CD1c-positive myeloid dendritic cell (primary cell): Measurements from ENCODE around the gene RPS6KA5.
A peak's percentile ranks its signal among the peaks of the same experiment; 100 is the strongest.
"Not testable (repeated sequence)": the region's sequence is repeated elsewhere in the genome, so short reads cannot be mapped to it uniquely, and the experiment has no call there.

Experiments used
- DNase-seq: peaks from one replicate; pipeline ENCODE4 v3.0.0-alpha.2; 2016; ENCODE audit errors: extremely low spot score

The RPS6KA5 gene

DNA sequence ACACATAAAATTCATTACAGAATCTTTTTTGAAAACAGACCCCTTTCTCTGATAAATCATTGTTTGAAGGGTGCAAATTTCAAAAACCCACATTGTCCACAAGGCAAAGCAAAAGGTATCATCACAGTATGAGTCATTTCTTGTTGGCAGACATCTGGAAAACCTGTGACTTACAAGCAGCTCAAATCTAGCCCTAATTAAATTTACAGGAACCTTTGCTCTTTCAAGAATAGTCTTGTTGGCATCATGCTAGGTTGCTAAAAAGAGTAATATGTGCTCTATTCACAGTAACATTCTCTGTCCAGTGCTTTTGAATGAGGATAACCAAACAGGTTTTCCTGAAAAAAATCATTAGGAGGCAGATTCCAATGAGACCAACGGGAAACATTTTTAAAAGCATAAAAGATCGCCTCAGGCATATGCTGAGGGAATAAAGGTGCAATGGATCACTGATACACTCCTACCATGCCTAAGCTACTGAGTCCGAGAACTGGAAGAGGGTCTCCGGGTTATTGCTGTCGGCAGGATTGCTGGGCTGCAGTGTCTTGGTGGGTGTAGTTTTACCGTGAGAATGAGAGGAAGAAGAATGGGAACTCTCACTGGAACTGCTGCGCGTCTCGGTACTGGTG is 188.7 kb downstream of the RPS6KA5 start:
- no peak for DNase-seq

- no peak for DNase-seq
These were observed 189.4 kb downstream of the RPS6KA5 start for GRCh38 chr14:90870950-90871604.

DNA sequence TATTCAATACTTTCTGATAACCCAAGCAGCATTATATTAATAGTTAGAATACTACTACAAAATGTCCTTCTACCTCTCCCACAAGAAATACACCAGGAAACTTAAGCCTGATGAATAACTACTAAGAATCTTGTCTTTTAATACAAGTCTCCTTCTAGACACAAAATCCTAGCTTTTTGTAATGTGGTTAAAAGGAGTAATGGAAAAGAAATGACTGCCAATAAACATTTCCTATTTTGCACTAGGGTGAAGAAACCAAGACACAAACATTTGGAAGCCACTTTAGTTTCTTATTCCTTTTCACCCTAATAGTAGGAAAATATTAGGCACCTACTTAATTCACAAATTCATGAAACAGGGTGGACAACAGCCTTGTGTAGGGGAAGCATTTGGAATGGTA is 192.9 kb downstream of the RPS6KA5 start:
- DNase-seq, result no peak

DNA sequence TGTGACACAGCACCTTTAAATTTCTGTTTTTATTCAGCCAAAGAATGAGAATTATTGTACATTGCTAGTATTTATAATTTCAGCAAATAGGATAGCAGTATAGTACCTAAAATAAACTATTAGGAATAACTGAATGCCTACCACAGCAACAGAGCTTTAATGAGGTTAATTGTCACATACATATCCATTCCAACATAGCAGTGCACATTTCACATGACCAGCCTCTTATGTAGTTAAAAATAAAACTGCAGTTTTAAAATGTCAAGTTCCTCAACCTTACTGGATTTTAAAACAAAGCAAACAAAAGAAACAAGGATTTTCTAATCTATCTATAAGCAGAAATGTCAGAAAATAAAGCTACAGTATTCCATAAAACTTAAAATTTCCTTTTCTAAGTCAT is 193.6 kb downstream of the RPS6KA5 start:
- no peak for DNase-seq

- DNase-seq, result no peak
These were observed 195.7 kb downstream of the RPS6KA5 start for GRCh38 chr14:90864741-90865140.

DNA sequence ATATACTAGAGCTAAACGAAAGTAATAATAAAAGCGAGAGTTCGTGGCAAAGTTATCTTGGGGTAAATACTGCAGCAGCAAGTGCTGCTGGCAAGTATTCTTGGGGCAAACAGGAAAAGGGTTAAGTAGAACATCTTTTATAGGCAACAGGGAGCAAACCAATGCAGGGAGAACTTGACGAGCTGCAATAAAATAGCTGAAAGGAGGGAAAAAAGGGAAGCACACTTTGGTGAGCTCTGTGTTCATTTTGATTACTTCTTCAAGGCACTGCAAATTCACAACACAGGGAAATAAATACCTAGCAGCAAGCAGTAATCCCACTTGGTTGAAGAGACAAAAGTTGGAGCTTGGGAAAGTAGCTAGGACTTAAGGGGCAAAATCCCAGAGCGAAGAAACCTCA is 201.9 kb downstream of the RPS6KA5 start:
- no peak for DNase-seq

- DNase-seq, result no peak
These were observed 202.6 kb downstream of the RPS6KA5 start for GRCh38 chr14:90857866-90858265.

DNA sequence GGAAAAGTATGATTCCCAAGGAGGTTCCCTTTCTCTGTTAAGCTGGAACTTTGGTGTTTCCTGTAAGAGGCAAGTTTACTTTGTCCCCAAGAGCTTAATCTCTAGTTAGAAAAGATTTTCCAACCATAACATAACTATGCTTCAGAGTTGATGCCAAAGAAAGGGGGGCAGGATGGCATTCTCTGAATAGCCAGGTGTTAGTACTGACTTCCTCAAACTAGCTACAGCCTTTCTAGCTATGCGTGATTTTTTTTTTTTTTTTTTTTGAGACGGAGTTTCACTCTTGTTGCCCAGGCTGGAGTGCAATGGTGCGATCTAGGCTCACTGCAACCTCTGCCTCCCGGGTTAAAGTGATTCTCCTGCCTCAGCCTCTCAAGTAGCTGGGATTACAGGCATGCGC is 204.3 kb downstream of the RPS6KA5 start:
- DNase-seq, result not testable (repeated sequence)

GRCh38 chr14:90853116-90853515 is 207.3 kb downstream of the RPS6KA5 start:
- no peak for DNase-seq

- no peak for DNase-seq
These were observed 209.0 kb downstream of the RPS6KA5 start for GRCh38 chr14:90851327-90852036.

DNA sequence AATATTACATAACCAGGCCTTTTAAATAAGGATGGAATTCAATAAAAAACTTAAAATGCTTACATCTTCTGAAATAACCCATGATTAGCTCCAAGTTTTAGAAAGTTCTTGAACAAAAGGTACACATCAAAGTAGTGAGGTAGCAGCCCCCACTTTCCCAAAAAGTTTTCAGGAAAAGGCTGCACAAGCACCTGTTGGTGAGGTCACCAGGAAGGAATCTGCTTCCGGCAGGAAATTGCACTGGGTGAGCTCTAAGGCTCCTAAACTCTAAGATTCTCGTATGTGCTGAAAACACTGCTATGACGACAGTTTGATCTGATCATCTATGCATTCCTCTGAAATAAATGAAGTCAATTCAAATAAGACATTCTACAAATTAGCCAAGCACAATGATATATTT is 210.0 kb downstream of the RPS6KA5 start:
- DNase-seq, result no peak

DNA sequence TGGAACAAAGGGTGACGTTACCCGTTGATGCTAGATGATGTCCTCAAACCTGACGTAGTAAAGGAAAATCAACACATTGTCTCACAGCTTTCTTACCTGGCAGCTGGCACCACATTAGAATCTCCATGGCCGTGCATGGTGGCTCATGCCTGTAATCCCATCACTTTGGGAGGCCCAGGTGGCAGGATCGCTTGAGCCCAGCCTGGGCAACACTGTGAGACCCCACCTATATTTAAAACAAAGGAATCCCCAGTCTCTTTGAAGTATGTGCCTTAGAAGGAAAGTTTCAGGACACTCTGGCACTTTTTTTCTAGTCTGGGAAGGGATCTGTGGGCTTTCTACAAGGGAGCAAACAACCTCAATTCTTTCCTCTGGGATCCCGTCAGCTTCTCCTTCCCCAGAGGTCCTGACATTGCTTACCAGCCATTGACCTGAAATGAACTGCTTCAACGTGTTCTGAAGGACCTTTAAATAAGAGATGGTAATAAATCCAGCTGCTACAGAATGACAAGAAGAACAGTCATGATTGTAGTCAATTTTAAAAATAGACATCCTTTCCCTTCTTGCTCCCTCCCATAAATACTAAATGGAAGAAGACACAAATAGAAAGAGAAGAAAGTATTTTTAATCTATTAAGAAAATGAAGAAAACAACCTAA is 210.5 kb downstream of the RPS6KA5 start:
- DNase-seq, result no peak

DNA sequence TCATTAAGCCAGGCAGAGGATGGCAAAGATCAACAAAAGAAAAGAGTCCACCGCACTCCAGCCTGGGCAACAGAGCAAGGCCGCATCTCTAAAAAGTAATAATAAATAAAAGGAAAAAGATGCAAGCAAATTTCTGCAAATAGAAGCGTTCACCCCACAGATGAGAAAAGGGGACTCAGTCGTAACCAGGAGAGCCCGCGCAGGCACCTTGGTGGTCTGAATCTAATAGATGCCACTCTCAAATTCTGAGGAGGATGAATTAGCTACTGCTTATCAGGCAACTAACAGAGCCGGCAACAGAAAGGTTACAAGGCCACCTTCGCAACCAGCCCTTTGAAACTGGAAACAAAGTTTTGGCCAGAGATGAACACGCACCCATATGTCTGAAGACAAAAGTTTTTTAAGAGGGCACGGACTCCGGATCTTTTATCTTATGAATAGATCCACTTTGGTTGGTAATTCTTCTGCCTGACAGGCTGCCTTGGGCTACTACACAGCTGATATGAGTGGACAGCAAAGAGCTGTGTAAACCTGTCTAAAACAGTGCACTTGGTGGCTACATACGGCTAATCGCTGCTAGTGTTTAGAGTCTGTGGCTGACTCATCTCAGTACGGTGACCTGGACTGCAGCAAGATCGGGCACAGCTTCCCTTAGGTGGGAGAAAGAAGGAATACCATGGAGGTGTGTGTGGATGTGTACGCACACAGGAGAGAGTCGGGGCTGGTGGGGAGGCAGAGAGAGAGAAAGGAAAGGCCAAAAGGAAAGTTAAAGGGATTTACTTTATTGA is 211.3 kb downstream of the RPS6KA5 start:
- DNase-seq, result no peak

DNA sequence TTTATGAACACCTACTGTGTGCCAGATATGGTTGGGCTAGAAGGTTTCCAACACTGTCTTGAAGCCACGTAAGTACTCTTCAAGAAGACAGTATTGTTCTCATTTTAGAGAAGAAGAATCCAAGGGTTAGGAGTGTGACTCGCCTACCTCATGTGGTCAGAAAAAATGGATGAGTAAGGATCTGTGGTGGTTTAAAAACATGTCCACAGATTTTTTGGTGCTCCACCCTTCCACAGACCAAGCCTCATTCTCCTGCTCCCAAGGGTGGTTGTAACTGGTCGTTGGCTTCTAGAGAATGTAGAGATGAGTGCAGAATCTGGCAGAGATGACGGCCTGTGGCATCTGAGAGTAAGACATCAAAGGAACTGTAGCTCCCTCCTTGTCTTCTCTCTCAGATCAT is 213.9 kb downstream of the RPS6KA5 start:
- no peak for DNase-seq

DNA sequence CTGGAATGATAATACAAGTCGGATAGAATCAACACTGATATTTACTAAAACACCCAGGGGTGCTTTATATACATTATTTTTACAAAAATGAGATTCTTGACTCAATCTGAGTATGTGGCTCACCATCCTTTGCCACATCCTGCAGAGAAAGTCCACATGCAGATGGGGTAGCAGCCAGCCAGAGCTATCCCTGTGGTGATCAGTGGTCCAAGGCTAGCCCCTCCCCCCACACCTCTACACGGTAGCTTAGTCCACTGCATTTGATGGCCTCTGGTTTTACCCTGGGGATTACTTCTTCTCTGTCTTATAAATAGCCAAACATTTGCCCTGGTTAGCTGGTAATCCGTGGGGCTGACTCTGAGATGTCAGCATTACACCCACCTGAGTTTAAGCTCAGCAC is 216.1 kb downstream of the RPS6KA5 start:
- DNase-seq, result no peak

GRCh38 chr14:90842726-90843125 is 217.7 kb downstream of the RPS6KA5 start:
- peak; percentile 64 for DNase-seq

DNA sequence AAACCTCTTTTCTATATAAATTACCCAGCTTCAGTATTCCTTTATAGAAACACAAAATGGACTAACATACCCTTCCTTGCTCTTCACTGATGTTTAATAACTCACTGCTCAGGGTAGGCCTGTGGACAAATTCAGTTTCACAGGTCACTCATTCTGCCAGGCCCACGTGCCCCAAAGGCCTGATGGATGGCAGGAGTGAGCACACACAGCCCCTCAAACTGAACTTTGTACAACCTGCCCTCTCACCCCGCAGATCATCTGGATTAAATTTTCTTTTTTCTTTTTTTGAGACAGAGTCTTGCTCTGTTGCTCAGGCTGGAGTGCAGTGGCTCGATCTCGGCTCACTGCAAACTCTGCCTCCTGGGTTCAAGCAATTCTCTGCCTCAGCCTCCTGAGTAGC is 219.8 kb downstream of the RPS6KA5 start:
- DNase-seq, result not testable (repeated sequence)

GRCh38 chr14:90839889-90840266 is 220.6 kb downstream of the RPS6KA5 start:
- no peak for DNase-seq

DNA sequence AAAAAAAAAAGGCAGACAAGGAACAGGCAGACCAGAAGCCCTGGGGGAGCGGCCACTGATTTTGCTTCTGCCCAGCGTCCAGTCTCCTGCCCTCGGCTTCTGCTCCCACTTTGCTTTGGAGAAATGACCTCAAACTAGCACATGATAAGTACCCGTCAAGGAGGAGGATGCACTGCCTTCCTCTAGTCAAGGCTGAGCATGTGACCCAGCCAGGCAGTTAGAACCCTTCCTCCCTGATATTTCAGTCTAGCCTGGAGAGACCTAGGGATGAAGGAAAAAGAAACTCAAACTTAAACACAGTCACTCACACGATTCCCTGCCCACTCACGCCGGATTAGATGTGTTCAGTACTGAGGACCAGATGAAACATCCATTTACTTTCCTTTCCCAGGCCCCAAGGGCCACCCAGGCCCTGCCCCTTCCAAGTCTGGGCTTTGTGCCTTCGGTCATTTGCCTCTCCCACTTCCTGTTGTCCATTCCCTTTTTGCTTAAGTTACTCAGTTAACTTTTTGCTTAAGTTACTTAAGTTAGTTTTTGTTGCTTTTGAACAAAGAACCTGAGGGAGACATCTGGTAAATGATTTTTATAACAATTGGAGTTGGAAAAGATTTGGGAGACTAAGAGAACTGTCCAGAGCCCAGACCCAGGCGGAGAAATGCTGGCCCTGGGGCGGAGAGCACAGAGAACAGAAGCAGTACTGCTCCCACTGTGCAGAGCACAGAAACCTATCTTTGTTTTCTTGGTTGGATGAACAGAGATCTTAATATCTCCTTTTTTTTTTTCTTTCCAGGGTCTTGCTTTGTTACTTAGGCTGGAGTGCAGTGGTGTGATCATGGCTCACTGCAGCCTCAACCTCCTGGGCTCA is 221.2 kb downstream of the RPS6KA5 start:
- DNase-seq, result no peak

DNA sequence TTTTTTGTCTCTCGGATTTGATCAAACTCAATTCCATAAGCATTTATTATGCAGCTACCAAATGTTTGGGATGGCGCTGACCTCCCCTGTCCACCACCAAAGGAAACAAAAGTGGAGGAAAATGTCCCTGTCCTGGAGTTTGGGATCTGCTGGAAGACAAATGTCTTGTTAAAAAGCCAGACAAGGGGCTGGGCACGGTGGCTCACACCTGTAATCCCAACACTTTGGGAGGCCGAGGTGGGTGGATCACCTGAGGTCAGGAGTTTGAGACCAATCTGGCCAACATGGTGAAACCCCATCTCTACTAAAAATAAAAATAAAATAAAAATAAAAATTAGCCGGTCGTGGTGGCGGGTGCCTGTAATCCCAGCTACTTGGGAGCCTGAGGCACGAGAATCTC is 221.9 kb downstream of the RPS6KA5 start:
- DNase-seq, result not testable (repeated sequence)

DNA sequence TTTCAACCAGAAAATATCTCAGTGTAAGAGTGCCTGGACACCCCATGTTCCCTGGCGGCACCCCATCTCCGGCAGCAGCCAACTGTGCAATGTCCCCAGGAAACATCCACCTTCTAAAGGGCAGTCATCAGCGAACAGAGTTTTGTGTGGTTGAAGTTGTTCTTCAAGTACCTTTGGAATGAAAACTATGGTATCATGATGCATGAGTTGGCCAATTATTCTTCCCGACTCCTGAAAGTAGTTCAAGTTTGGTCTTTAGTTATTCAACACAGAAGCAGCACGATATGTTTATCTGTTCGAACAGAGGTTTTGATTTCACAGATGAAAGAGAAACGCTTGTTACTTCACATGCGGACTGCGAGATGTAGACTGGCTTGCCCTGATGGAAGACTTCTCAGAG is 223.1 kb downstream of the RPS6KA5 start:
- no peak for DNase-seq
